Kidney epithelial cell (primary cell): ENCODE results near the gene C21orf58. TPM values are rescaled to one million over a fixed set of nuclear protein-coding genes. Genes with fewer than 3 reads are reported as not detected.
"Not testable (repeated sequence)": the region's sequence is repeated elsewhere in the genome, so short reads cannot be mapped to it uniquely, and the experiment has no call there.

Experiments used
- DNase-seq: peaks from one replicate; pipeline ENCODE4 v3.0.0-alpha.2; 2010; ENCODE audit warnings: low read depth
- H3K27me3 ChIP-seq: 2 replicates; pipeline ENCODE4 v1.6.0; 2011; ENCODE audit warnings: low read length; ENCODE audit not compliant: control insufficient read depth, insufficient read depth
- H3K36me3 ChIP-seq: 2 replicates; pipeline ENCODE4 v1.5.1; 2011; ENCODE audit warnings: low read length; ENCODE audit not compliant: control insufficient read depth, insufficient read depth
- H3K4me3 ChIP-seq: 2 replicates; pipeline ENCODE4 v1.5.1; 2011; ENCODE audit warnings: low read depth, mild to moderate bottlenecking, control low read depth, low read length
- total RNA-seq: library from RNA; depleted of rRNA; stranded (reverse); fragments of >200 nt; gene quantifications from 2 replicates; pipeline ENCODE4 v1.2.3, GENCODE V29; 2015
- TF ChIP-seq, protein P1 (sequence below): IDR thresholded peaks from 2 replicates; pipeline ENCODE4 v1.5.1; 2011; ENCODE audit warnings: mild to moderate bottlenecking, moderate library complexity, low read length, control low read depth, inconsistent platforms; ENCODE audit not compliant: insufficient read depth, poor library complexity, severe bottlenecking

The C21orf58 gene
- 1.5 and 2.5 TPM in 2 replicates for total RNA-seq

DNA sequence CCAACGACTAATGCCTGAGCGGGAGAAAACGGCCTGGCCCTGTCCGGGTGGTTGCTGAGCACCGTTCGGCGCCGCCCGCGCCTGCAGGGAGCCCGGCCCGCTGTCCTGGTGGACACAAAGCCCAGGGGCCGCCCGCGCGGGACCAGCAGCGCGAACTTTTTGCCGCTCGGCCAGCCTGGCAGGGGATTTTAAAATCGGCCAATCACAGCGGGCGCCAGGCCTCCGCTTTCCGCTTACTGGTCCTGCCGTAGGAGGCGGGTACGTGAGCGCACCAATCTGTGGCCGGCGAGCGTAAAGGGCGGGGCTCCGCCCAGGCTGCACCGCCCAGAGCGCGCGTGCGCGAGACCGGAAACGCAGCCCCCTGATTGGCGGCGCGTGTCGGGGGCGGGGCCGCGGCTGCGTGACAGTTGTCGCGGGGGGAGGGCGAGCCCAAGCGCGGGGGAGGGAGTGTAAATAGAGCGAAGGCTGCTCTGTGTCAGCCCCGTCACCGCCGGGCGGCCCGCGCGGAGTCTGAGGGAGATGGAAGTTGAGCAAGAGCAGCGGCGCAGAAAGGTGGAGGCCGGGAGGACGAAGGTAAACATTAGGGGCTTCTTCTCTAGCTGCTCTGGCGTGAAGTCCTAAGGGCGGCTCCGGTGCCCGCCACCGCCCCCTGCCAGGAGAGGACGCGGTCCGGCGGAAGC is at the start of gene C21orf58, which contains the start of gene PCNT:
Gene C21orf58, minus strand, starts transcription at position 161 of the 680 bp plus-strand sequence. CDS start 1,132 bp downstream, outside the sequence.
Gene PCNT, plus strand, starts transcription at position 447 of the 680 bp plus-strand sequence. Its CDS starts 73 bp downstream, at position 520.
- Histone ChIP-seq H3K36me3 (no peaks in the 10 kb centered on the region), H3K4me3 (peak within 1 kb of the TSS; percentile 85), H3K27me3 (no peaks in the 10 kb centered on the region)
- TF ChIP-seq, protein P1, sequence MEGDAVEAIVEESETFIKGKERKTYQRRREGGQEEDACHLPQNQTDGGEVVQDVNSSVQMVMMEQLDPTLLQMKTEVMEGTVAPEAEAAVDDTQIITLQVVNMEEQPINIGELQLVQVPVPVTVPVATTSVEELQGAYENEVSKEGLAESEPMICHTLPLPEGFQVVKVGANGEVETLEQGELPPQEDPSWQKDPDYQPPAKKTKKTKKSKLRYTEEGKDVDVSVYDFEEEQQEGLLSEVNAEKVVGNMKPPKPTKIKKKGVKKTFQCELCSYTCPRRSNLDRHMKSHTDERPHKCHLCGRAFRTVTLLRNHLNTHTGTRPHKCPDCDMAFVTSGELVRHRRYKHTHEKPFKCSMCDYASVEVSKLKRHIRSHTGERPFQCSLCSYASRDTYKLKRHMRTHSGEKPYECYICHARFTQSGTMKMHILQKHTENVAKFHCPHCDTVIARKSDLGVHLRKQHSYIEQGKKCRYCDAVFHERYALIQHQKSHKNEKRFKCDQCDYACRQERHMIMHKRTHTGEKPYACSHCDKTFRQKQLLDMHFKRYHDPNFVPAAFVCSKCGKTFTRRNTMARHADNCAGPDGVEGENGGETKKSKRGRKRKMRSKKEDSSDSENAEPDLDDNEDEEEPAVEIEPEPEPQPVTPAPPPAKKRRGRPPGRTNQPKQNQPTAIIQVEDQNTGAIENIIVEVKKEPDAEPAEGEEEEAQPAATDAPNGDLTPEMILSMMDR = no peak
- DNase-seq = peak; percentile 89

DNA sequence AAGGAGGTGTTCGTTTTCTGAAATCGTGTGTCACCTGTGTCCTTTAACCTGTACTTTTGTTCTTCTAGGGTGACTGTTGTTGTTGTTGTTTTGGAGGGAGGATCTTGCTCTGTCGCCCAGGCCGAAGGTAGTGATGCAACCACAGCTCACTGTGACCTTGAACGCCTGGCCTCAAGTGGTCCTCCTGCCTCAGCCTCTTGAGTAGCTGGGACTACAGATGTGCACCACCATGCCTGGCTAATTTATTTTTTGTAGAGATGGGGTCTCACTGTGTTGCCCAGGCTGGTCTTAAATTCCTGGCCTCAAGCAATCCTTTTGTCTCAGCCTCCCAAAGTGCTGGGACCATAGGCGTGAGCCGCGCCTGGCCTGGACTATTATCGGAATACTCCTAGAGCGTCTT is 49.3 kb upstream of the C21orf58 start:
- not testable (repeated sequence) for DNase-seq, H3K27me3 ChIP-seq, H3K36me3 ChIP-seq, H3K4me3 ChIP-seq

DNA sequence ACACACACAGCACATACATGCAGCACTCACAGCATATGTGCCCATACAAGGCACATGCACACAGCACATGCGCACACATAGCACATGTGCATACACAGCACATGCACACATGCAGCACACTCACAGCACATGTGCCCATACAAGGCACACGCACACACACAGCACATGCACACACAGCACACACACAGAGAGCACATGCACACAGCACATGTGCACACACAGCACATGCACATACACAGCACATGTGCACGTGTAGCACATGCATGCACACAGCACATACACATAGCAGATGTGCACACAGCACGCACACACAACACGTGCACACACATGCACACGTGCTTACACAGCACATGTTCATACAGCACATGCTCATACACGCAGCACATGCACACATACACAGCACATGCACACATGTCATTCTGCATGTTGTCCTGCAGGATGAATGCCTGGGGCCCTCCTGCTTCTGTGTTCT is 48.4 kb upstream of the C21orf58 start:
- H3K27me3 ChIP-seq = no peaks in the 10 kb centered on the region
- TF ChIP-seq, protein P1 = no peak
- no peak for DNase-seq
- H3K4me3 ChIP-seq = no peak overlapping the region
- peaks cover 1% of the 10 kb centered on the region for H3K36me3 ChIP-seq

DNA sequence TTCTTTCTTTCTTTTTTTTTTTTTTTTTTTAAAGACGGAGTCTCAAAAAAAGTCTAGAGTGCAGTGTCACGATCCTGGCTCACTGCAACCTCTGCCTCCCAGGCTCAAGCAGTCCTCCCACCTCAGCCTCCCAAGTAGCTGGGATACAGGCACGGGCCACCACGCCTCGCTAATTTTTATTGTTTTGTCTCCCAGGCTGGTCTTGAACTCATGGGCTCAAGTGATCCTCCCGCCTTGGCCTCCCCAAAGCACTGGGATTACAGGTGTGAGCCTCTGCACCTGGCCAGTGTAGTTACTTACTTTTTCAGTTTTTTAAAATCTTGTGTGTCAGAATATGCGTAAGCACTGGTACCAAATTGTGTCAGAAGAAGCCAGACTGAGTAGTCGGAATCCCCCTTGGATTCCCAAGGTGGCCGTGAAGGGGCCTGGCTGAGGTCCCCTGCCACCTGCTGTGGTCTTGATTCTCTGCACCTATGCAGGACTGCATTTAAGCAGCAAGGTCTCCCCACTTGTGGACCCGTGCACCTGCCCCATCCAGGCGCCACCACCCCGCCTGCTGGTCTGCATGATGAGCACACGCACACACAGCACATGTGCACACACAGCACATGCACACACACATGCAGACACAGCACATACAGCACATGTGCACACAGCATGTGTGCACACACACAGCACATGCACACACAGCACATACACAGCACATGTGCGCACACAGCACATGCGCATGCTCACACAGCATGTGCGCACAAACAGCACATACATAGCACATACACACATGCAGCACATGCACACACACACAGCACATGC is 47.7 kb upstream of the C21orf58 start:
- Histone ChIP-seq H3K36me3 (peaks cover 1% of the 10 kb centered on the region), H3K27me3 (no peaks in the 10 kb centered on the region), H3K4me3 (no peak overlapping the region)
- TF ChIP-seq, protein P1 = no peak
- DNase-seq = no peak

DNA sequence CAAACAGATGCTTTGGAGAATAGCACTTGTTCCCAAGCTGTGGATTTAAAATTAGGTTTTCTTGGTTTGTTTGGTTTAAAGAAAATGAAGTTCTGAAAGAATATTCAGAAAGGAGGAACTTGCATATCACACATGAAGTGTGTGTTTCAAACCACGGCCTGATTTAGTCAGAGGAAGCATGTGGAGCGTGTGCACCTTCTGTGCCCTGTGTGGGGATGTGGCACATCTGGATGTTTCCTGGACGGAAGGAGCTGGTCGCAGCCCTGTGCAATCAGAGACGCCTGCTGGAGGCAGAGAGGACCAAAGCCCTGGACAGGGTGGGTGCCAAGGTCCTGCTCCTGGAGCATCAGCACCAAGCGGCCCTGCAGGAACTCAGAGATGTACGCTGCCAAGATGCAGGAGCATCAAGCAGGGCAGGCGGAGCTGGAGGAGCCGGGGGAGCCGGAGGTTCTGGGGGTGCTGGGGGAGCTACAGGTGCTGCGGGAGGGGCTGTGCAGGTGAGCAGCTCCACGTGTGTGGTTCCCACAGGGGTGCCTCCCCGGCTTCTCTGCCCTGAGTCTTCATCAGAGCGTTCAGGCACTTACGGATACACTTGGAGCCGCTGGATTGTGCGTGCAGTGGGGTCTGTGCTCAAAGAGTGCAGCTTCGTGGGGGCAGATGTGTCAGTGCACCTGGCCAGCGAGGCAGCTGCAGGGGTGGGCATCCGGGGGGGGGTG is 46.0 kb upstream of the C21orf58 start:
- DNase-seq = no peak
- H3K27me3 ChIP-seq = no peaks in the 10 kb centered on the region
- TF ChIP-seq, protein P1 = no peak
- H3K36me3 ChIP-seq = peaks cover 1% of the 10 kb centered on the region
- no peak overlapping the region for H3K4me3 ChIP-seq
